H9 (cell line): ENCODE results near the gene ERMP1. TPM values are rescaled to one million over a fixed set of nuclear protein-coding genes. Genes with fewer than 3 reads are reported as not detected.

Experiments
- DNase-seq: peaks from one replicate; pipeline ENCODE4 v3.0.0-alpha.2; 2017
- H2AFZ ChIP-seq: one replicate; pipeline ENCODE4 v1.6.1; 2013; ENCODE audit warnings: mild to moderate bottlenecking, low read length, control low read depth, moderate library complexity
- H2AK5ac ChIP-seq: 2 replicates; pipeline ENCODE4 v1.6.1; 2013; ENCODE audit warnings: low read length, control low read depth, mixed read lengths; ENCODE audit not compliant: insufficient read length
- H2BK120ac ChIP-seq: one replicate; pipeline ENCODE4 v1.6.1; 2013; ENCODE audit warnings: low read depth, mild to moderate bottlenecking, low read length, control low read depth, inconsistent platforms; ENCODE audit not compliant: poor library complexity, severe bottlenecking
- H2BK12ac ChIP-seq: 2 replicates; pipeline ENCODE4 v1.6.1; 2013; ENCODE audit warnings: low read length, control low read depth, mixed read lengths, low read depth; ENCODE audit not compliant: insufficient read length
- H2BK15ac ChIP-seq: 2 replicates; pipeline ENCODE4 v1.6.1; 2013; ENCODE audit warnings: low read depth, low read length, control low read depth
- H2BK20ac ChIP-seq: one replicate; pipeline ENCODE4 v1.6.1; 2013; ENCODE audit warnings: low read depth, mild to moderate bottlenecking, low read length, control low read depth, inconsistent platforms; ENCODE audit not compliant: poor library complexity, severe bottlenecking
- H2BK5ac ChIP-seq: 2 replicates; pipeline ENCODE4 v1.6.1; 2013; ENCODE audit warnings: low read length, control low read depth, mixed read lengths; ENCODE audit not compliant: insufficient read length
- H3K14ac ChIP-seq: 2 replicates; pipeline ENCODE4 v1.6.1; 2013; ENCODE audit warnings: low read length, control low read depth; ENCODE audit not compliant: insufficient read depth
- H3K18ac ChIP-seq: 2 replicates; pipeline ENCODE4 v1.6.1; 2013; ENCODE audit warnings: low read depth, mild to moderate bottlenecking, mixed read lengths, low read length, control low read depth; ENCODE audit not compliant: insufficient read length
- H3K23ac ChIP-seq: 2 replicates; pipeline ENCODE4 v1.6.1; 2013; ENCODE audit warnings: low read length, control low read depth, mixed read lengths, low read depth; ENCODE audit not compliant: insufficient read length
- H3K23me2 ChIP-seq: 2 replicates; pipeline ENCODE4 v1.6.1; 2013; ENCODE audit warnings: low read depth, mild to moderate bottlenecking, mixed read lengths, low read length, control low read depth; ENCODE audit not compliant: insufficient read length, poor library complexity, severe bottlenecking
- H3K27ac ChIP-seq: 2 replicates; pipeline ENCODE4 v1.5.1; 2013; ENCODE audit warnings: low read length, control low read depth, mixed read lengths, low read depth; ENCODE audit not compliant: insufficient read length
- H3K27me3 ChIP-seq: 2 replicates; pipeline ENCODE4 v1.6.1; 2013; ENCODE audit warnings: low read length, control low read depth, inconsistent platforms; ENCODE audit not compliant: insufficient read depth
- H3K4ac ChIP-seq: 2 replicates; pipeline ENCODE4 v1.6.1; 2013; ENCODE audit warnings: low read depth, mild to moderate bottlenecking, control low read depth, inconsistent platforms, low read length, moderate library complexity
- H3K4me1 ChIP-seq: 2 replicates; pipeline ENCODE4 v1.6.1; 2013; ENCODE audit warnings: low read length, control low read depth, inconsistent platforms; ENCODE audit not compliant: insufficient read depth
- H3K4me2 ChIP-seq: 2 replicates; pipeline ENCODE4 v1.6.1; 2013; ENCODE audit warnings: low read length, control low read depth, mixed read lengths; ENCODE audit not compliant: insufficient read length, insufficient read depth
- H3K56ac ChIP-seq: 2 replicates; pipeline ENCODE4 v1.6.1; 2013; ENCODE audit warnings: low read depth, mild to moderate bottlenecking, mixed read lengths, low read length, control low read depth; ENCODE audit not compliant: insufficient read length
- H3K79me1 ChIP-seq: 2 replicates; pipeline ENCODE4 v1.6.1; 2013; ENCODE audit warnings: low read depth, mild to moderate bottlenecking, moderate library complexity, low read length, control low read depth, inconsistent platforms; ENCODE audit not compliant: insufficient read depth, poor library complexity, severe bottlenecking
- H3K79me2 ChIP-seq: 2 replicates; pipeline ENCODE4 v1.6.1; 2013; ENCODE audit warnings: low read length, control low read depth, inconsistent platforms; ENCODE audit not compliant: insufficient read depth
- H3K9ac ChIP-seq: 2 replicates; pipeline ENCODE4 v1.6.1; 2013; ENCODE audit warnings: low read length, control low read depth, mixed read lengths; ENCODE audit not compliant: insufficient read length; ENCODE audit errors: extremely low read depth
- H3K9me3 ChIP-seq: one replicate; pipeline ENCODE4 v1.6.1; 2013; ENCODE audit warnings: low read depth, low read length, inconsistent platforms; ENCODE audit not compliant: control insufficient read depth
- H3T11ph ChIP-seq: one replicate; pipeline ENCODE4 v1.6.1; 2013; ENCODE audit warnings: mild to moderate bottlenecking, low read length, control low read depth, inconsistent platforms
- H4K20me1 ChIP-seq: one replicate; pipeline ENCODE4 v1.6.1; 2013; ENCODE audit not compliant: control insufficient read depth, insufficient read length, insufficient read depth
- H4K5ac ChIP-seq: 2 replicates; pipeline ENCODE4 v1.6.1; 2013; ENCODE audit warnings: low read depth, mild to moderate bottlenecking, mixed read lengths, low read length, control low read depth; ENCODE audit not compliant: insufficient read length
- H4K8ac ChIP-seq: replicated peaks from 2 replicates; pipeline ENCODE4 v1.6.1; 2013; ENCODE audit warnings: low read length, control low read depth, mixed read lengths, low read depth; ENCODE audit not compliant: insufficient read length
- H4K91ac ChIP-seq: 2 replicates; pipeline ENCODE4 v1.6.1; 2013; ENCODE audit warnings: low read depth, mild to moderate bottlenecking, moderate library complexity, mixed read lengths, low read length, control low read depth; ENCODE audit not compliant: insufficient read length
- H3K27ac Mint-ChIP-seq, 3 experiments: 2 replicates in 2 of 3; 3 replicates in 1 of 3; pipeline ENCODE4 v1.8.0; 2020 to 2021; ENCODE audit warnings: mixed read lengths in 3 of 3, mild to moderate bottlenecking in 1 of 3, moderate library complexity in 1 of 3
- H3K27me3 Mint-ChIP-seq: 2 replicates; pipeline ENCODE4 v1.8.0; 2021; ENCODE audit warnings: low read depth, mild to moderate bottlenecking, moderate library complexity, mixed read lengths
- H3K36me3 Mint-ChIP-seq, 3 experiments: 2 replicates in 2 of 3; 3 replicates in 1 of 3; pipeline ENCODE4 v1.8.0; 2020 to 2021; ENCODE audit warnings: low read depth in 3 of 3, mixed read lengths in 3 of 3; ENCODE audit not compliant: insufficient read depth in 1 of 3
- H3K4me1 Mint-ChIP-seq, 2 experiments: 2 replicates each; pipeline ENCODE4 v1.8.0; 2020; ENCODE audit warnings: mixed read lengths in 2 of 2
- H3K4me3 Mint-ChIP-seq, 2 experiments: 2 replicates in 1 of 2; 3 replicates in 1 of 2; pipeline ENCODE4 v1.8.0; 2020 to 2021; ENCODE audit warnings: mild to moderate bottlenecking in 2 of 2, mixed read lengths in 2 of 2, moderate library complexity in 1 of 2
- H3K9me3 Mint-ChIP-seq, 2 experiments: 2 replicates in 1 of 2; 3 replicates in 1 of 2; pipeline ENCODE4 v1.8.0; 2020; ENCODE audit warnings: mild to moderate bottlenecking in 2 of 2, mixed read lengths in 2 of 2, moderate library complexity in 1 of 2
- CTCF ChIP-seq: fragments of 200-600 bp; sonication (generic); conservative IDR thresholded peaks from 3 replicates; pipeline ENCODE4 v1.8.0; 2021; ENCODE audit warnings: antibody characterized with exemption, mild to moderate bottlenecking
- WGBS: extraction: QIAGEN DNeasy Blood & Tissue Kit; methylation state at CpG from one replicate; pipeline ENCODE4 v1.1.7; 2013; ENCODE audit warnings: missing lambda C conversion rate, low lambda C conversion rate, mixed read lengths; ENCODE audit not compliant: insufficient read length; ENCODE audit errors: extremely low coverage; 5-methylcytosine and 5-hydroxymethylcytosine counted together
- total RNA-seq: library from RNA; stranded (reverse); gene quantifications from 2 replicates; pipeline ENCODE4 v1.2.1, GENCODE V29; 2021

Gene ERMP1
- total RNA-seq, 1 experiment from 2014 or later, result 20.2 TPM

DNA sequence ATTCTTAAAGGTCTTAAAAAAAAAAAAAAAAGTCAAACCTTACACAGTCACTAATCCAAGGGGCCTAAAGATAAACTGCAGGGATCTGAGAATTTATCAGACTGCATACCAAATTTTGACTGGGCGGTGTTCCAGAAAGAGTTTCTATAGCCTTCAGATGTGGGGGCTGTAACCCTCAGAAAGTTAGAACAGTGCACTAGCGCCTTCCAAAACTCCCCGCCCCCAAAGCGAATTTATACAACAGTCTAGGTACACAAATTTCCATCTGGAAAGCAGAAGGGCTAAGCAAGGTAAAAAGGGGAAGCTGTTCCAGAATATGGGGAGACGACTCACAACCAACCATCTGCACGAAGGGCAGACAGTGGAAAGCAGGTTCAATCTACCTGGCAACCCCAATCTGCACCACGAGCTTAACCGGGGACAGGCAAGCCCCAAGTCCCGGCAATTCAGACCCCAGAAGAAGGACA is 813 bp downstream of the ERMP1 start:
- peak overlapping the region in 1 of 3 experiments; percentile 29; a peak in 2 of 7 replicates for H3K27ac Mint-ChIP-seq

More for the DNA sequence above, 813 bp downstream of the ERMP1 start:
- Mint-ChIP-seq H3K36me3 (peaks cover 0 to 5% (median 0%) of the 10 kb centered on the region in 3 experiments; a peak in 3 of 7 replicates), H3K27me3 (peaks cover 11% of the 10 kb centered on the region), H3K9me3 (no peaks in the 10 kb centered on the region), H3K4me3 (peak overlapping the region; percentile 89 to 95), H3K4me1 (peaks cover 23 to 25% of the 10 kb centered on the region in 2 experiments)
- Histone ChIP-seq H3K27ac (no peak overlapping the region), H4K20me1 (no peaks in the 10 kb centered on the region), H3K9me3 (no peaks in the 10 kb centered on the region), H4K8ac (no peak overlapping the region), H2AK5ac (no peak overlapping the region), H2BK12ac (no peak overlapping the region), H3K9ac (peak overlapping the region; percentile 27), H2AFZ (no peak overlapping the region), H3K56ac (no peak overlapping the region), H3K79me2 (no peaks in the 10 kb centered on the region), H4K5ac (no peak overlapping the region), H2BK20ac (no peak overlapping the region), H3K23ac (no peak overlapping the region), H2BK5ac (no peak overlapping the region), H3K23me2 (peaks cover 6% of the 10 kb centered on the region), H4K91ac (no peak overlapping the region), H3K14ac (peak overlapping the region; percentile 44), H3K4me1 (no peaks in the 10 kb centered on the region; the same call in 1 of the 2 replicates), H3T11ph (no peak overlapping the region), H2BK15ac (no peak overlapping the region), H2BK120ac (no peak overlapping the region), H3K27me3 (no peaks in the 10 kb centered on the region), H3K18ac (peak overlapping the region; percentile 6), H3K4ac (no peak overlapping the region), H3K4me2 (peak overlapping the region; percentile 67), H3K79me1 (no peaks in the 10 kb centered on the region)
- TF ChIP-seq CTCF, result no peak
- no peak for DNase-seq
- no CpG with 5 or more reads among the region's 9 CpGs for WGBS
